ENCODE results near the gene GRWD1.

The GRWD1 gene

GRCh38 chr19:48458016-48458415, 12.2 kb downstream of the GRWD1 start:
- DNase-seq, result no peak

GRCh38 chr19:48461651-48461981, 15.8 kb downstream of the GRWD1 start:
- no peak for DNase-seq

- DNase-seq, result no peak
Observed at GRCh38 chr19:48461982-48462655, 16.3 kb downstream of the GRWD1 start.

- no peak for DNase-seq
Observed at GRCh38 chr19:48465215-48465614, 19.4 kb downstream of the GRWD1 start.

GRCh38 chr19:48466561-48467325, 21.0 kb downstream of the GRWD1 start:
- DNase-seq, result no peak

- DNase-seq, result peak; percentile 97 to 100
Observed at GRCh38 chr19:48468772-48469288, 23.0 kb downstream of the GRWD1 start.

GRCh38 chr19:48469289-48469881, 23.6 kb downstream of the GRWD1 start, which contains the start of gene CYTH2:
TSS of gene CYTH2 (plus strand) at chr19:48469369. CDS start at chr19:48469508, 139 bp downstream.
- DNase-seq, result peak; percentile 45 to 64

- no peak for DNase-seq
Observed at GRCh38 chr19:48469934-48470680, 24.3 kb downstream of the GRWD1 start.

GRCh38 chr19:48470856-48471255, 25.1 kb downstream of the GRWD1 start:
- DNase-seq, result no peak

GRCh38 chr19:48471836-48472235, 26.1 kb downstream of the GRWD1 start:
- DNase-seq, result no peak

GRCh38 chr19:48473161-48473966, 27.6 kb downstream of the GRWD1 start:
- no peak for DNase-seq

- DNase-seq, result no peak
Observed at GRCh38 chr19:48474084-48474592, 28.4 kb downstream of the GRWD1 start.

- DNase-seq, result no peak
Observed at GRCh38 chr19:48475369-48476068, 29.7 kb downstream of the GRWD1 start.

- DNase-seq, result no peak
Observed at GRCh38 chr19:48476176-48476575, 30.4 kb downstream of the GRWD1 start.

GRCh38 chr19:48477067-48477685, 31.4 kb downstream of the GRWD1 start:
- DNase-seq, result no peak

- no peak for DNase-seq
Observed at GRCh38 chr19:48477698-48478338, 32.0 kb downstream of the GRWD1 start.

GRCh38 chr19:48478339-48479256, 32.8 kb downstream of the GRWD1 start:
- no peak for DNase-seq

- DNase-seq, result no peak
Observed at GRCh38 chr19:48479686-48480085, 33.9 kb downstream of the GRWD1 start.

- DNase-seq, result peak; percentile 17 to 38
Observed at GRCh38 chr19:48480183-48480557, 34.4 kb downstream of the GRWD1 start.
